HepG2 (cell line): ENCODE measurements around the gene MLYCD. TPM values are rescaled to one million over a fixed set of nuclear protein-coding genes. Genes with fewer than 3 reads are reported as not detected.

Experiments
- AHR ChIP-seq: IDR thresholded peaks from 2 replicates; pipeline ENCODE4 v1.6.1; 2018; ENCODE audit warnings: missing genetic modification reagents, missing compliant biosample characterization
- ARNTL ChIP-seq: sonication (generic); formaldehyde crosslinking; IDR thresholded peaks from 2 replicates; pipeline ENCODE4 v1.4.0; 2020; ENCODE audit warnings: mild to moderate bottlenecking, missing genetic modification reagents
- ATM ChIP-seq: fragments of 450-650 bp; IDR thresholded peaks from 2 replicates; pipeline ENCODE4 v1.7.1; 2017; ENCODE audit warnings: mild to moderate bottlenecking, borderline replicate concordance
- BHLHE40 ChIP-seq: IDR thresholded peaks from 2 replicates; pipeline ENCODE4 v1.6.1; 2011; ENCODE audit warnings: low read length, improper control_type of control experiment
- CC2D1A ChIP-seq: sonication (generic); formaldehyde crosslinking; IDR thresholded peaks from 2 replicates; pipeline ENCODE4 v1.8.1; 2023; ENCODE audit warnings: mild to moderate bottlenecking, missing genetic modification reagents
- CEBPG ChIP-seq: IDR thresholded peaks from 2 replicates; pipeline ENCODE4 v1.6.1; 2016
- EHMT2 ChIP-seq: fragments of 200-600 bp; sonication (generic); IDR thresholded peaks from 2 replicates; pipeline ENCODE4 v1.7.0; 2017; ENCODE audit warnings: antibody characterized with exemption, low read depth, low read length, borderline replicate concordance
- ELF1 ChIP-seq: sonication (generic); formaldehyde crosslinking; IDR thresholded peaks from 2 replicates; pipeline ENCODE4 v1.4.0; 2020; ENCODE audit warnings: missing genetic modification reagents
- GABPA ChIP-seq, 2 experiments: IDR thresholded peaks; 2 replicates each; pipeline ENCODE4 v1.6.1; 2011 to 2016; ENCODE audit warnings: low read depth in 2 of 2, low read length in 1 of 2, missing biosample characterization in 1 of 2, missing genetic modification characterization in 1 of 2
- HINFP ChIP-seq: sonication (generic); formaldehyde crosslinking; IDR thresholded peaks from 2 replicates; pipeline ENCODE4 v1.4.0; 2020; ENCODE audit warnings: low read depth, mild to moderate bottlenecking, missing genetic modification reagents
- MBD4 ChIP-seq: IDR thresholded peaks from 2 replicates; pipeline ENCODE4 v1.6.1; 2012; ENCODE audit warnings: low read length, inconsistent platforms, borderline replicate concordance
- ONECUT2 ChIP-seq: sonication (generic); formaldehyde crosslinking; IDR thresholded peaks from 2 replicates; pipeline ENCODE4 v1.4.0; 2020; ENCODE audit warnings: missing genetic modification reagents
- PHF5A ChIP-seq: IDR thresholded peaks from one replicate; pipeline ENCODE4 v1.6.1; 2018; ENCODE audit warnings: low read depth, missing genetic modification reagents; ENCODE audit not compliant: unreplicated experiment
- POGZ ChIP-seq: sonication (generic); formaldehyde crosslinking; IDR thresholded peaks from 2 replicates; pipeline ENCODE4 v1.4.0; 2020; ENCODE audit warnings: mild to moderate bottlenecking, missing genetic modification reagents
- RFX3 ChIP-seq: IDR thresholded peaks from 2 replicates; pipeline ENCODE4 v1.6.1; 2016; ENCODE audit warnings: missing biosample characterization, missing genetic modification reagents
- SOX5 ChIP-seq: IDR thresholded peaks from 2 replicates; pipeline ENCODE4 v1.6.1; 2016; ENCODE audit warnings: borderline replicate concordance
- SP2 ChIP-seq: sonication (generic); formaldehyde crosslinking; IDR thresholded peaks from 2 replicates; pipeline ENCODE4 v1.5.1; 2020; ENCODE audit warnings: mild to moderate bottlenecking, missing genetic modification reagents
- SP5 ChIP-seq: IDR thresholded peaks from 2 replicates; pipeline ENCODE4 v1.6.1; 2016; ENCODE audit warnings: low read depth, borderline replicate concordance
- TBX3 ChIP-seq: fragments of 450-650 bp; IDR thresholded peaks from 2 replicates; pipeline ENCODE4 v1.6.1; 2017; ENCODE audit warnings: antibody characterized with exemption, mild to moderate bottlenecking, inconsistent platforms, borderline replicate concordance
- TSC22D2 ChIP-seq: sonication (generic); formaldehyde crosslinking; IDR thresholded peaks from 2 replicates; pipeline ENCODE4 v1.5.1; 2020; ENCODE audit warnings: missing genetic modification reagents, mild to moderate bottlenecking, borderline replicate concordance
- ZNF652 ChIP-seq: IDR thresholded peaks from 2 replicates; pipeline ENCODE4 v1.6.1; 2016; ENCODE audit warnings: low read depth, borderline replicate concordance
- ZNF720 ChIP-seq: sonication (generic); formaldehyde crosslinking; IDR thresholded peaks from 2 replicates; pipeline ENCODE4 v1.4.0; 2020; ENCODE audit warnings: missing genetic modification reagents
- ZNF768 ChIP-seq: sonication (generic); formaldehyde crosslinking; IDR thresholded peaks from 2 replicates; pipeline ENCODE4 v1.4.0; 2020; ENCODE audit warnings: missing genetic modification reagents
- ZSCAN22 ChIP-seq: sonication (generic); formaldehyde crosslinking; IDR thresholded peaks from 2 replicates; pipeline ENCODE4 v1.4.0; 2020; ENCODE audit warnings: mild to moderate bottlenecking, missing genetic modification reagents
- polyA plus RNA-seq, 8 experiments: library from polyadenylated mRNA; depleted of rRNA in 3 of 8; stranded (reverse) in 7 of 8; unstranded in 1 of 8; fragments of >200 nt; fragmentation: Illumina TruSeq in 4 of 8; extraction: Trizol in 4 of 8; gene quantifications; 2 replicates each; pipeline versions ENCODE4 v1.2.1 to v1.2.3, GENCODE V29; 2011 to 2016; ENCODE audit warnings: low read depth in 4 of 8, missing spikeins in 1 of 8, mixed read lengths in 1 of 8; ENCODE audit not compliant: insufficient read depth in 1 of 8
- total RNA-seq, 5 experiments: library from RNA; depleted of rRNA; stranded (reverse); fragments of >200 nt; fragmentation: Illumina TruSeq; extraction: Trizol; gene quantifications; 2 replicates each; pipeline ENCODE4 v1.2.3, GENCODE V29; 2016; ENCODE audit warnings: low read depth in 1 of 5
- TF ChIP-seq, protein P1 (sequence below): sonication (generic); formaldehyde crosslinking; IDR thresholded peaks from 2 replicates; pipeline ENCODE4 v1.4.0; 2020; ENCODE audit warnings: low read depth, mild to moderate bottlenecking, missing genetic modification reagents
- TF ChIP-seq, protein P2 (sequence below): sonication (generic); formaldehyde crosslinking; IDR thresholded peaks from 2 replicates; pipeline ENCODE4 v1.4.0; 2020; ENCODE audit warnings: missing genetic modification reagents, borderline replicate concordance
- TF ChIP-seq, protein P3 (sequence below): sonication (generic); formaldehyde crosslinking; IDR thresholded peaks from 2 replicates; pipeline ENCODE4 v1.4.0; 2020; ENCODE audit warnings: missing genetic modification reagents

Gene MLYCD
- total and polyA plus RNA-seq, 2 of the 13 experiments (the other 11 are each of a cell fraction or from before 2014, with no cell fraction given) = 1.8 to 4.0 TPM

- peak; percentile 14; the same call in 1 of the 2 replicates for TF ChIP-seq HINFP
- no peak for TF ChIP-seq ZNF720
- TF ChIP-seq SP5 (CRISPR knock-in tag) = no peak
- no peak for TF ChIP-seq MBD4
- TF ChIP-seq ATM = no peak
- 0 out of 2 replicates have a peak, but pooled peaks have one; percentile 30 for TF ChIP-seq ZSCAN22 (CRISPR knock-in tag)
- TF ChIP-seq EHMT2 = no peak
- TF ChIP-seq ARNTL = no peak
- no peak; the same call in 1 of the 2 replicates for TF ChIP-seq GABPA (IDR thresholded peaks at IDR 0.05; ENCODE audit: low read depth, low read length)
- no peak for TF ChIP-seq GABPA (CRISPR knock-in tag; IDR thresholded peaks at IDR 0.05; ENCODE audit: low read depth)
- no peak for TF ChIP-seq BHLHE40
- TF ChIP-seq ELF1 (CRISPR knock-in tag) = no peak; the same call in 1 of the 2 replicates
- no peak for TF ChIP-seq POGZ (CRISPR knock-in tag)
- TF ChIP-seq RFX3 (CRISPR knock-in tag) = no peak
- TF ChIP-seq, protein P1, sequence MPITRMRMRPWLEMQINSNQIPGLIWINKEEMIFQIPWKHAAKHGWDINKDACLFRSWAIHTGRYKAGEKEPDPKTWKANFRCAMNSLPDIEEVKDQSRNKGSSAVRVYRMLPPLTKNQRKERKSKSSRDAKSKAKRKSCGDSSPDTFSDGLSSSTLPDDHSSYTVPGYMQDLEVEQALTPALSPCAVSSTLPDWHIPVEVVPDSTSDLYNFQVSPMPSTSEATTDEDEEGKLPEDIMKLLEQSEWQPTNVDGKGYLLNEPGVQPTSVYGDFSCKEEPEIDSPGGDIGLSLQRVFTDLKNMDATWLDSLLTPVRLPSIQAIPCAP (CRISPR knock-in tag) = 0 out of 2 replicates have a peak, but pooled peaks have one; percentile 9
- no peak for TF ChIP-seq CEBPG (CRISPR knock-in tag)
- TF ChIP-seq PHF5A = no peak
- TF ChIP-seq SP2 (CRISPR knock-in tag) = no peak
- TF ChIP-seq TSC22D2 = no peak
- peak; percentile 43; the same call in 1 of the 2 replicates for TF ChIP-seq ZNF768
- TF ChIP-seq, protein P2, sequence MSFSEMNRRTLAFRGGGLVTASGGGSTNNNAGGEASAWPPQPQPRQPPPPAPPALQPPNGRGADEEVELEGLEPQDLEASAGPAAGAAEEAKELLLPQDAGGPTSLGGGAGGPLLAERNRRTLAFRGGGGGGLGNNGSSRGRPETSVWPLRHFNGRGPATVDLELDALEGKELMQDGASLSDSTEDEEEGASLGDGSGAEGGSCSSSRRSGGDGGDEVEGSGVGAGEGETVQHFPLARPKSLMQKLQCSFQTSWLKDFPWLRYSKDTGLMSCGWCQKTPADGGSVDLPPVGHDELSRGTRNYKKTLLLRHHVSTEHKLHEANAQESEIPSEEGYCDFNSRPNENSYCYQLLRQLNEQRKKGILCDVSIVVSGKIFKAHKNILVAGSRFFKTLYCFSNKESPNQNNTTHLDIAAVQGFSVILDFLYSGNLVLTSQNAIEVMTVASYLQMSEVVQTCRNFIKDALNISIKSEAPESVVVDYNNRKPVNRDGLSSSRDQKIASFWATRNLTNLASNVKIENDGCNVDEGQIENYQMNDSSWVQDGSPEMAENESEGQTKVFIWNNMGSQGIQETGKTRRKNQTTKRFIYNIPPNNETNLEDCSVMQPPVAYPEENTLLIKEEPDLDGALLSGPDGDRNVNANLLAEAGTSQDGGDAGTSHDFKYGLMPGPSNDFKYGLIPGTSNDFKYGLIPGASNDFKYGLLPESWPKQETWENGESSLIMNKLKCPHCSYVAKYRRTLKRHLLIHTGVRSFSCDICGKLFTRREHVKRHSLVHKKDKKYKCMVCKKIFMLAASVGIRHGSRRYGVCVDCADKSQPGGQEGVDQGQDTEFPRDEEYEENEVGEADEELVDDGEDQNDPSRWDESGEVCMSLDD = no peak
- no peak for TF ChIP-seq SOX5 (CRISPR knock-in tag)
- TF ChIP-seq TBX3 = 0 out of 2 replicates have a peak, but pooled peaks have one; percentile 11
- TF ChIP-seq AHR (CRISPR knock-in tag) = no peak
- TF ChIP-seq ONECUT2 = no peak
- TF ChIP-seq, protein P3, sequence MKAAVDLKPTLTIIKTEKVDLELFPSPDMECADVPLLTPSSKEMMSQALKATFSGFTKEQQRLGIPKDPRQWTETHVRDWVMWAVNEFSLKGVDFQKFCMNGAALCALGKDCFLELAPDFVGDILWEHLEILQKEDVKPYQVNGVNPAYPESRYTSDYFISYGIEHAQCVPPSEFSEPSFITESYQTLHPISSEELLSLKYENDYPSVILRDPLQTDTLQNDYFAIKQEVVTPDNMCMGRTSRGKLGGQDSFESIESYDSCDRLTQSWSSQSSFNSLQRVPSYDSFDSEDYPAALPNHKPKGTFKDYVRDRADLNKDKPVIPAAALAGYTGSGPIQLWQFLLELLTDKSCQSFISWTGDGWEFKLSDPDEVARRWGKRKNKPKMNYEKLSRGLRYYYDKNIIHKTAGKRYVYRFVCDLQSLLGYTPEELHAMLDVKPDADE (CRISPR knock-in tag) = no peak; the same call in 1 of the 2 replicates
- no peak for TF ChIP-seq CC2D1A
- TF ChIP-seq ZNF652 (CRISPR knock-in tag) = no peak
Measured at GRCh38 chr16:83899272-83899897, 470 bp downstream of the MLYCD start (continued).
